K562 (cell line): ENCODE results near the gene SEC14L1. TPM values are rescaled to one million over a fixed set of nuclear protein-coding genes. Genes with fewer than 3 reads are reported as not detected.

Experiments
- ARID2 ChIP-seq: fragments of 450-650 bp; IDR thresholded peaks from 2 replicates; pipeline ENCODE4 v1.6.1; 2017; ENCODE audit warnings: antibody characterized with exemption, mild to moderate bottlenecking
- CHCHD3 ChIP-seq: fragments of 250-450 bp; sonication (Bioruptor Pico); IDR thresholded peaks from 2 replicates; pipeline ENCODE4 v2.1.2; 2022; ENCODE audit warnings: mild to moderate bottlenecking
- ELF1 ChIP-seq: fragments of 200-800 bp; sonication (Bioruptor generic); IDR thresholded peaks from 2 replicates; pipeline ENCODE4 v1.6.1; 2016; ENCODE audit warnings: missing genetic modification characterization, missing compliant biosample characterization
- IRF2 ChIP-seq: sonication (generic); formaldehyde crosslinking; IDR thresholded peaks from 2 replicates; pipeline ENCODE4 v1.8.1; 2022; ENCODE audit warnings: mild to moderate bottlenecking, missing genetic modification reagents
- KLF6 ChIP-seq: fragments of 250-450 bp; sonication (Bioruptor Pico); IDR thresholded peaks from 2 replicates; pipeline ENCODE4 v1.4.0; 2020; ENCODE audit warnings: mild to moderate bottlenecking, moderate library complexity, borderline replicate concordance
- MYC ChIP-seq, 2 experiments: fragments of 250-450 bp in 1 of 2; sonication (Bioruptor Pico) in 1 of 2; IDR thresholded peaks; 2 replicates each; pipeline versions ENCODE4 v1.5.1 to v1.6.1; 2012 to 2021; ENCODE audit warnings: low read depth in 2 of 2, borderline replicate concordance in 1 of 2, improper control_type of control experiment in 1 of 2, low read length in 1 of 2, mild to moderate bottlenecking in 1 of 2, moderate library complexity in 1 of 2
- NFXL1 ChIP-seq: fragments of 450-650 bp; formaldehyde crosslinking; IDR thresholded peaks from 2 replicates; pipeline ENCODE4 v1.4.0; 2021; ENCODE audit warnings: mild to moderate bottlenecking
- NR3C1 ChIP-seq: sonication (generic); formaldehyde crosslinking; IDR thresholded peaks from 2 replicates; pipeline ENCODE4 v1.8.1; 2022; ENCODE audit warnings: missing genetic modification reagents
- RAD21 ChIP-seq, 2 experiments: fragments of 250-450 bp in 1 of 2; fragments of 450-650 bp in 1 of 2; sonication (Bioruptor Pico) in 1 of 2; formaldehyde crosslinking in 1 of 2; IDR thresholded peaks in 1 of 2; conservative IDR thresholded peaks in 1 of 2; 2 replicates each; pipeline versions ENCODE4 v1.4.0 to v1.8.0; 2020 to 2022; ENCODE audit warnings: mild to moderate bottlenecking in 2 of 2, moderate library complexity in 1 of 2
- SMC3 ChIP-seq: conservative IDR thresholded peaks from 2 replicates; pipeline ENCODE4 v1.6.1; 2011; ENCODE audit warnings: low read depth, low read length, improper control_type of control experiment; ENCODE audit not compliant: insufficient read depth
- YY1 ChIP-seq, 3 experiments: IDR thresholded peaks; 2 replicates each; pipeline ENCODE4 v1.6.1; 2011; ENCODE audit warnings: low read length in 2 of 3, mild to moderate bottlenecking in 2 of 3, moderate library complexity in 2 of 3, borderline replicate concordance in 1 of 3, control low read depth in 1 of 3, low read depth in 1 of 3; ENCODE audit not compliant: insufficient read depth in 3 of 3, insufficient replicate concordance in 2 of 3, control insufficient read depth in 1 of 3, insufficient read length in 1 of 3; ENCODE audit errors: extremely low read depth in 1 of 3
- ZBTB17 ChIP-seq: fragments of 450-650 bp; formaldehyde crosslinking; IDR thresholded peaks from 2 replicates; pipeline ENCODE4 v1.4.0; 2020; ENCODE audit warnings: mild to moderate bottlenecking
- ZFP1 ChIP-seq: fragments of 450-650 bp; formaldehyde crosslinking; IDR thresholded peaks from 2 replicates; pipeline ENCODE4 v1.4.0; 2020; ENCODE audit warnings: mild to moderate bottlenecking, mixed read lengths
- ZNF224 ChIP-seq: sonication (generic); formaldehyde crosslinking; IDR thresholded peaks from 2 replicates; pipeline ENCODE4 v1.8.0; 2022; ENCODE audit warnings: mild to moderate bottlenecking, missing genetic modification reagents
- ZNF316 ChIP-seq: fragments of 450-650 bp; IDR thresholded peaks from 2 replicates; pipeline ENCODE4 v1.6.1; 2016
- ZNF347 ChIP-seq: fragments of 450-650 bp; formaldehyde crosslinking; IDR thresholded peaks from 2 replicates; pipeline ENCODE4 v1.4.0; 2020; ENCODE audit warnings: low read depth, mild to moderate bottlenecking, moderate library complexity
- polyA plus RNA-seq, 8 experiments: library from polyadenylated mRNA; depleted of rRNA in 4 of 8; stranded (reverse) in 5 of 8; unstranded in 3 of 8; fragments of >200 nt; fragmentation: Nextera tagmentation in 2 of 8; fragmentation: Illumina TruSeq in 1 of 8; extraction: Ambion mirVana in 2 of 8; extraction: Trizol in 1 of 8; gene quantifications; 2 replicates each; pipeline versions ENCODE4 v1.2.1 to v1.2.3, GENCODE V29; 2011 to 2014; ENCODE audit warnings: inconsistent platforms in 1 of 8, missing spikeins in 1 of 8
- total RNA-seq, 7 experiments: library from RNA; depleted of rRNA in 6 of 7; stranded (reverse); fragments of >200 nt in 6 of 7; fragmentation: Illumina TruSeq in 2 of 7; extraction: Trizol in 2 of 7; gene quantifications; 2 replicates each; pipeline versions ENCODE4 v1.2.1 to v1.2.3, GENCODE V29; 2011 to 2021; ENCODE audit warnings: low replicate concordance in 1 of 7
- TF ChIP-seq, protein P1 (sequence below): sonication (generic); formaldehyde crosslinking; IDR thresholded peaks from 2 replicates; pipeline ENCODE4 v1.8.0; 2022; ENCODE audit warnings: mild to moderate bottlenecking, missing genetic modification reagents
- TF ChIP-seq, protein P2 (sequence below): sonication (generic); formaldehyde crosslinking; IDR thresholded peaks from 2 replicates; pipeline ENCODE4 v1.8.0; 2022; ENCODE audit warnings: mild to moderate bottlenecking, missing genetic modification reagents
- TF ChIP-seq, protein P3 (sequence below), 2 experiments: fragments of 450-650 bp; conservative IDR thresholded peaks; 2 replicates each; pipeline ENCODE4 v1.6.1; 2017; ENCODE audit warnings: mild to moderate bottlenecking in 2 of 2, moderate library complexity in 2 of 2
- TF ChIP-seq, protein P4 (sequence below): fragments of 250-450 bp; sonication (Bioruptor Pico); IDR thresholded peaks from 2 replicates; pipeline ENCODE4 v1.8.0; 2022; ENCODE audit warnings: moderate library complexity, mild to moderate bottlenecking, inconsistent platforms

Gene SEC14L1
- total and polyA plus RNA-seq, 9 of the 15 experiments (the other 6 are each of a cell fraction or from before 2014, with no cell fraction given), result 3.1 to 39.7 (median 15.2) TPM

DNA sequence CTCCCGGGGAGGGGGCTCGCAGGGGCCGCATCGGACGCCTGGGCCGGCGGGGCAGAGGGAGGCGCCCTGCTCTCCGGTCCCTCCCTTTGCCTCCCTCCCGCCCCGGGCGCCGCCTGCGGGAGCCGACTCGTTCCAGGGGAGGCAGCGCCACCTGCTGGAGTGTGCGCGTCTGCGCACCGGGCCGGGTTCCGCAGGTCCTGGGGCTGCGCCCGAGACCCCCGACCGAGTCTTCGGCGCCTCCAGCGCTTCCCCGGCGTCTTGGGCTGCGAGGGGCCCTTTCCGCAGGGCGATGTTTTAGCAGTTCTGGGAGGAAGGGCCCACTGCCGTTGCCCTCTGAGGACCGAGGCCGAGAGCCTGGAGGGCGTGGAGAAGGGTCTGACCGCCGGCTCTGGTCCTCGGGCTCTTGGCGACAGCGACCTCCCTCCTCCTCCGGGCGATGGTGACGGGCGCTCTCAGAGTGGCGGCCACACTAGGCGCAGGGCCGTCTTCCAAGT lies 106.3 kb downstream of the SEC14L1 start (continued):
- TF ChIP-seq ZNF224 (CRISPR knock-in tag) (no peak), CHCHD3 (CRISPR knock-in tag) (no peak), ARID2 (peak; percentile 74), ZFP1 (CRISPR knock-in tag) (no peak), ELF1 (no peak), NR3C1 (no peak), IRF2 (CRISPR knock-in tag) (no peak), YY1 (IDR thresholded peaks at IDR 0.05; ENCODE audit: borderline replicate concordance in 1 of 3, control insufficient read depth in 1 of 3, extremely low read depth in 1 of 3, insufficient read depth in 3 of 3, insufficient read length in 1 of 3, insufficient replicate concordance in 2 of 3, low read depth in 1 of 3, low read length in 2 of 3) (peak in 1 of 3 experiments; percentile 8), MYC (IDR thresholded peaks at IDR 0.05; ENCODE audit: low read depth, low read length) (peak; percentile 35; the same call in 1 of the 2 replicates), MYC (CRISPR knock-in tag; IDR thresholded peaks at IDR 0.05; ENCODE audit: borderline replicate concordance, low read depth) (no peak), SMC3 (peak; percentile 91), ZNF316 (no peak), NFXL1 (no peak), KLF6 (CRISPR knock-in tag) (no peak), ZNF347 (CRISPR knock-in tag) (no peak), ZBTB17 (no peak), RAD21 (CRISPR knock-in tag; conservative IDR thresholded peaks at IDR 0.05 in 1 of 2, IDR thresholded peaks at IDR 0.05 in 1 of 2) (peak; percentile 95 to 97)
- TF ChIP-seq, protein P1, sequence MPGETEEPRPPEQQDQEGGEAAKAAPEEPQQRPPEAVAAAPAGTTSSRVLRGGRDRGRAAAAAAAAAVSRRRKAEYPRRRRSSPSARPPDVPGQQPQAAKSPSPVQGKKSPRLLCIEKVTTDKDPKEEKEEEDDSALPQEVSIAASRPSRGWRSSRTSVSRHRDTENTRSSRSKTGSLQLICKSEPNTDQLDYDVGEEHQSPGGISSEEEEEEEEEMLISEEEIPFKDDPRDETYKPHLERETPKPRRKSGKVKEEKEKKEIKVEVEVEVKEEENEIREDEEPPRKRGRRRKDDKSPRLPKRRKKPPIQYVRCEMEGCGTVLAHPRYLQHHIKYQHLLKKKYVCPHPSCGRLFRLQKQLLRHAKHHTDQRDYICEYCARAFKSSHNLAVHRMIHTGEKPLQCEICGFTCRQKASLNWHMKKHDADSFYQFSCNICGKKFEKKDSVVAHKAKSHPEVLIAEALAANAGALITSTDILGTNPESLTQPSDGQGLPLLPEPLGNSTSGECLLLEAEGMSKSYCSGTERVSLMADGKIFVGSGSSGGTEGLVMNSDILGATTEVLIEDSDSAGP (CRISPR knock-in tag), result 0 out of 2 replicates have a peak, but pooled peaks have one; percentile 63
- TF ChIP-seq, protein P2, sequence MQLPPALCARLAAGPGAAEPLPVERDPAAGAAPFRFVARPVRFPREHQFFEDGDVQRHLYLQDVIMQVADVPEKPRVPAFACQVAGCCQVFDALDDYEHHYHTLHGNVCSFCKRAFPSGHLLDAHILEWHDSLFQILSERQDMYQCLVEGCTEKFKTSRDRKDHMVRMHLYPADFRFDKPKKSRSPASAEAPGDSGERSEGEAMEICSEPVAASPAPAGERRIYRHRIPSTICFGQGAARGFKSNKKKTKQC, result no peak
- TF ChIP-seq, protein P3, sequence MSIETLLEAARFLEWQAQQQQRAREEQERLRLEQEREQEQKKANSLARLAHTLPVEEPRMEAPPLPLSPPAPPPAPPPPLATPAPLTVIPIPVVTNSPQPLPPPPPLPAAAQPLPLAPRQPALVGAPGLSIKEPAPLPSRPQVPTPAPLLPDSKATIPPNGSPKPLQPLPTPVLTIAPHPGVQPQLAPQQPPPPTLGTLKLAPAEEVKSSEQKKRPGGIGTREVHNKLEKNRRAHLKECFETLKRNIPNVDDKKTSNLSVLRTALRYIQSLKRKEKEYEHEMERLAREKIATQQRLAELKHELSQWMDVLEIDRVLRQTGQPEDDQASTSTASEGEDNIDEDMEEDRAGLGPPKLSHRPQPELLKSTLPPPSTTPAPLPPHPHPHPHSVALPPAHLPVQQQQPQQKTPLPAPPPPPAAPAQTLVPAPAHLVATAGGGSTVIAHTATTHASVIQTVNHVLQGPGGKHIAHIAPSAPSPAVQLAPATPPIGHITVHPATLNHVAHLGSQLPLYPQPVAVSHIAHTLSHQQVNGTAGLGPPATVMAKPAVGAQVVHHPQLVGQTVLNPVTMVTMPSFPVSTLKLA (conservative IDR thresholded peaks at IDR 0.05), result 0 out of 4 replicates have a peak, but pooled peaks of 1 of the 2 experiments have one; percentile 16
- TF ChIP-seq, protein P4, sequence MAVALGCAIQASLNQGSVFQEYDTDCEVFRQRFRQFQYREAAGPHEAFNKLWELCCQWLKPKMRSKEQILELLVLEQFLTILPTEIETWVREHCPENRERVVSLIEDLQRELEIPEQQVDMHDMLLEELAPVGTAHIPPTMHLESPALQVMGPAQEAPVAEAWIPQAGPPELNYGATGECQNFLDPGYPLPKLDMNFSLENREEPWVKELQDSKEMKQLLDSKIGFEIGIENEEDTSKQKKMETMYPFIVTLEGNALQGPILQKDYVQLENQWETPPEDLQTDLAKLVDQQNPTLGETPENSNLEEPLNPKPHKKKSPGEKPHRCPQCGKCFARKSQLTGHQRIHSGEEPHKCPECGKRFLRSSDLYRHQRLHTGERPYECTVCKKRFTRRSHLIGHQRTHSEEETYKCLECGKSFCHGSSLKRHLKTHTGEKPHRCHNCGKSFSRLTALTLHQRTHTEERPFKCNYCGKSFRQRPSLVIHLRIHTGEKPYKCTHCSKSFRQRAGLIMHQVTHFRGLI (CRISPR knock-in tag), result no peak
